Body of pancreas (tissue), 4 donors: Measurements from ENCODE around the gene WDR27.

Experiments used
- POLR2A ChIP-seq, 3 donors: fragments of 450-650 bp; IDR thresholded peaks; one replicate each; pipeline ENCODE4 v1.6.1; 2016; ENCODE audit warnings: antibody characterized with exemption in 3 of 3, mild to moderate bottlenecking in 2 of 3
- TF ChIP-seq, protein P1 (sequence below), 7 experiments: fragments of 450-650 bp in 4 of 7; fragments of 200-600 bp in 3 of 7; sonication (generic) in 3 of 7; IDR thresholded peaks; one replicate each; pipeline ENCODE4 v1.5.1; 2016 to 2019; ENCODE audit warnings: antibody characterized with exemption in 7 of 7

DNA sequence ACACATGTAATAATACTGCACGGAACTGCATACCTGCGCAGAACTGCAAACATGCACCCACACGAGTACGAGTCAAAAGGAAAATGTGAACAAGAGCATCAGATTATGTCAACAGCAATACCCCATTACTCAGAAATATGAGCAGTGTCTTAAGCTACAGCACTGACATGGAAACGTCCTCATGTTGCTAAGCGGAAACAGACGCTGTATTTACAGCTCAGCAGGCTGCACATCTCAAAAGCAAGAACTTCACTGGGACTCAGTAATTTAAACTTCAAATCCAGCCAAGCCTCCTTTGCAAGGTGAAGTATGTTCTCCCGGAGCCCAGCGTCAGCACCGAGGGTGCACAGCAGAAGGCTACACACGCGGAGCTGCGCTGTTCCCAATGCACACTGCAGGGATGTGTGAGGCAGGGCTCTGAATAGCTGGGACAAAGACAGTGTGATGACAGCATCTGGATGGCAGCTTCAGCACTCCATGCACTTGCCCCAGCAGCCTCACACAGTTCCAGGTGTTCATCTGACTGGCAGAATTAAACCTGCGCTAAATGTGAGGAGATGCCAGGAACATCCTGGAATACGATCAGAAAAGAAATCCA lies 202.8 kb downstream of the WDR27 start:
- TF ChIP-seq, protein P1, sequence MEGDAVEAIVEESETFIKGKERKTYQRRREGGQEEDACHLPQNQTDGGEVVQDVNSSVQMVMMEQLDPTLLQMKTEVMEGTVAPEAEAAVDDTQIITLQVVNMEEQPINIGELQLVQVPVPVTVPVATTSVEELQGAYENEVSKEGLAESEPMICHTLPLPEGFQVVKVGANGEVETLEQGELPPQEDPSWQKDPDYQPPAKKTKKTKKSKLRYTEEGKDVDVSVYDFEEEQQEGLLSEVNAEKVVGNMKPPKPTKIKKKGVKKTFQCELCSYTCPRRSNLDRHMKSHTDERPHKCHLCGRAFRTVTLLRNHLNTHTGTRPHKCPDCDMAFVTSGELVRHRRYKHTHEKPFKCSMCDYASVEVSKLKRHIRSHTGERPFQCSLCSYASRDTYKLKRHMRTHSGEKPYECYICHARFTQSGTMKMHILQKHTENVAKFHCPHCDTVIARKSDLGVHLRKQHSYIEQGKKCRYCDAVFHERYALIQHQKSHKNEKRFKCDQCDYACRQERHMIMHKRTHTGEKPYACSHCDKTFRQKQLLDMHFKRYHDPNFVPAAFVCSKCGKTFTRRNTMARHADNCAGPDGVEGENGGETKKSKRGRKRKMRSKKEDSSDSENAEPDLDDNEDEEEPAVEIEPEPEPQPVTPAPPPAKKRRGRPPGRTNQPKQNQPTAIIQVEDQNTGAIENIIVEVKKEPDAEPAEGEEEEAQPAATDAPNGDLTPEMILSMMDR (IDR thresholded peaks at IDR 0.05): no peak
- no peak for TF ChIP-seq POLR2A (IDR thresholded peaks at IDR 0.05)
